Choroid plexus epithelial cell (primary cell): ENCODE measurements around the gene GPR26.
"Not testable (repeated sequence)": the region's sequence is repeated elsewhere in the genome, so short reads cannot be mapped to it uniquely, and the experiment has no call there.

Source experiments
- DNase-seq: peaks from one replicate; pipeline ENCODE4 v3.0.0-alpha.2; 2010; ENCODE audit warnings: low read depth
- H3K4me3 ChIP-seq: 2 replicates; pipeline ENCODE4 v1.5.1; 2011; ENCODE audit warnings: low read depth, mild to moderate bottlenecking, control low read depth, low read length, moderate library complexity
- TF ChIP-seq, protein P1 (sequence below): conservative IDR thresholded peaks from 2 replicates; pipeline ENCODE4 v1.5.1; 2011; ENCODE audit warnings: low read depth, mild to moderate bottlenecking, control low read depth, inconsistent platforms, low read length, moderate library complexity

Gene GPR26

DNA sequence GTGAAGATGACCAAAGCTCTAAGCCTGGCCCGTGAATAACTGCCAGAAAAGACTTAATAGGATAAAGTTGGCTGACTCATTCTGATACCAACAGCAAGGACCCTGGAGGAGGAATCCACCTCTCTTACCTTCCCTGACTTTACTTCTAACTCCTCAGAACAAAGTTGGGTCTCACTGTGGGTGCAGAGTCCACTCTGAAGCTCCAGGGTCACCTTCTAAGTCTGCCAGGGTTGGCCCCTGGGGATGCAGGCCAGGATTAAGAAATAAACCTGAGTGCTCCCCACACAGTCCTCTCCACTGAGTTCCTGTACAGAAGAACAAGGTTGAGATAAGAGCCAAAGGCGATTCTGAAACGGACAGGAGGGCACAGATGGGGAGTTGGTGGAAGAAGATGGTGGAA lies 54.4 kb downstream of the GPR26 start:
- H3K4me3 ChIP-seq, result no peak overlapping the region
- DNase-seq, result no peak
- TF ChIP-seq, protein P1, sequence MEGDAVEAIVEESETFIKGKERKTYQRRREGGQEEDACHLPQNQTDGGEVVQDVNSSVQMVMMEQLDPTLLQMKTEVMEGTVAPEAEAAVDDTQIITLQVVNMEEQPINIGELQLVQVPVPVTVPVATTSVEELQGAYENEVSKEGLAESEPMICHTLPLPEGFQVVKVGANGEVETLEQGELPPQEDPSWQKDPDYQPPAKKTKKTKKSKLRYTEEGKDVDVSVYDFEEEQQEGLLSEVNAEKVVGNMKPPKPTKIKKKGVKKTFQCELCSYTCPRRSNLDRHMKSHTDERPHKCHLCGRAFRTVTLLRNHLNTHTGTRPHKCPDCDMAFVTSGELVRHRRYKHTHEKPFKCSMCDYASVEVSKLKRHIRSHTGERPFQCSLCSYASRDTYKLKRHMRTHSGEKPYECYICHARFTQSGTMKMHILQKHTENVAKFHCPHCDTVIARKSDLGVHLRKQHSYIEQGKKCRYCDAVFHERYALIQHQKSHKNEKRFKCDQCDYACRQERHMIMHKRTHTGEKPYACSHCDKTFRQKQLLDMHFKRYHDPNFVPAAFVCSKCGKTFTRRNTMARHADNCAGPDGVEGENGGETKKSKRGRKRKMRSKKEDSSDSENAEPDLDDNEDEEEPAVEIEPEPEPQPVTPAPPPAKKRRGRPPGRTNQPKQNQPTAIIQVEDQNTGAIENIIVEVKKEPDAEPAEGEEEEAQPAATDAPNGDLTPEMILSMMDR, result no peak

DNA sequence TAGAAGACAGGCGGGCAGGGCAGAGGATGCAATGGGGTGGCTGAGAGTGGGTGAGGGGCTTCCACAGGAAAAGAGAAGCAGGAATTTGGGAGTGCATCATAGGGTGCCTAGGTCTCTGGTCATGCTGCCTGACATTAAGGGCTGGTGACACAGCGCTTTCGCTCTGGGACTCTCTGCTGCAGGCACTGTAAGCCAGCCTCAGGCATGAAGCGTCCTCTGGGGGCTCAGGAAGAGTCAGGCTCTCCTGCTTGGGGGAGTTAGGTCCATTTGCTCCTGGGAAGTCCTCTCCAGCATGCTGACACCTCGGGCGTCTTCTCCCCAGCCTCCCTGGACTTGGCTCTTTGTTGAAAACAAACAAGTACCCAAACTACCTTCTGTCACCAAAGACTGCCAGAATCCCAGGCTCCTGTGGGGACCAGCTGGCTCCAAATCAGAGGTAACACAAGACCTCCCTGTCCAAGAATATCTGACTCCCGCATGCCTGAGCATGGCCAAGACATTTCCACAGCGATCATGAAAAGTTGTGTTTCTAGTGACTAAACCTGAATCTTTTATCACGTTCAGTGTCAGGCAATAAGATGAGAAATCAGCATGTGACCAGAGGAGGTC lies 55.4 kb downstream of the GPR26 start:
- TF ChIP-seq, protein P1, result no peak
- no peak for DNase-seq
- H3K4me3 ChIP-seq, result no peak overlapping the region

DNA sequence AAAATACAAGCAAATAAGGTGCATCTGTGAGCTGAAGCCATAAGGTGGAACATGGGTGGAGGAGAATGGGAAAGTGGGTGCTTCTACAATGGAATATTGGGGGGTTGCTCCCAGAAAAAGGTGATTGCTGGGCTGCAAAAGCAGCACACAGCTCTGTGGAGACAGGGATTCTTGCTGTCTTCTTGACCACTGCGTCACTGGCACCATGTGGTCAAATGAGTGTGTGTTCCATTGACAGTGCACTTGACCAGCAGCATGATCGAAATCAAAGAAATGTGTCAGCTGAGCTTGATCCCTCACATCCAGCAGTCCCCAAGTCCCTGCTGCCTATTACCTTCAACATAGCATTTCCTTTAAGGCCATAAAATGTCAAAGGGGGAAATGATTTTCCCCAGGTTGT lies 56.2 kb downstream of the GPR26 start:
- TF ChIP-seq, protein P1, result no peak
- H3K4me3 ChIP-seq, result no peak overlapping the region
- DNase-seq, result no peak

DNA sequence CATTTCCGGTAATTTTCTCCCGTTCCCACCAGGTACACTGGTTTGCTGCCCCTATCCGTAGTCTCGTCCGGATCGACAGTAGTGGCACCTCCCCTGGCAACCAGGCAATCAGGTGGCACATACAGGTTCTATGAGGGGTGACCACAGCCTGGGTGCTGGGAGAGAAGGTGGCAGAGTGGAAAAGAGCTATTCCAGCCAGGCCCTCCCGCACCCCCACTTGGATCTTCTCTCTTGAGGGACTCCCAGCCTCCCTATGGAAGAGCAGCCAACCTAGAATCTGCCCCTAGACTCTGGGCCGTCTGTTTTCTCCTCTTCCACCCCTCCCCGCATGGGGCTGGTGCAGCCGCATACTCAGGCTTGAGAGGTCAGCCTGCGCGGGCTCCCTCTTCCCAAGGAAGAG lies 58.6 kb downstream of the GPR26 start:
- no peak for DNase-seq
- H3K4me3 ChIP-seq, result no peak overlapping the region
- TF ChIP-seq, protein P1, result no peak

DNA sequence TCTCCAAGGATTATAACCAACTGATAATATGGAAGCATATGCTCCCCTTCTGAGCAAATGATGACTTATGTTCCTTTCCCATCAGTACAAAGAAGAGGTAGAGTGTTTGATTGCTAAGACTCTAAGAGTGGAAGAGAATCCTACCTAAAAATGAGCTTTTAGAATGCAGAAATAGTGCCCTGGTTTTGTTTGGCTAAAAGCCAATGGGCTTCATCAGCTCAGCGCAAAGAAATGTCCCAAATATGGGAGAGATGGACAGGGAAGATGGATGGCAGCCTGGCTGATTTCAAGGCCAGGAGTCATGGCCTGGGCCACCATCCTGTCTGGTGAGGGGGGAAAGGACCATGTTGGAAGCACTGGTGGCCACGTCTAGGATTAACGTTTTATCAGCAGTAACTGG lies 60.2 kb downstream of the GPR26 start:
- no peak for DNase-seq

DNA sequence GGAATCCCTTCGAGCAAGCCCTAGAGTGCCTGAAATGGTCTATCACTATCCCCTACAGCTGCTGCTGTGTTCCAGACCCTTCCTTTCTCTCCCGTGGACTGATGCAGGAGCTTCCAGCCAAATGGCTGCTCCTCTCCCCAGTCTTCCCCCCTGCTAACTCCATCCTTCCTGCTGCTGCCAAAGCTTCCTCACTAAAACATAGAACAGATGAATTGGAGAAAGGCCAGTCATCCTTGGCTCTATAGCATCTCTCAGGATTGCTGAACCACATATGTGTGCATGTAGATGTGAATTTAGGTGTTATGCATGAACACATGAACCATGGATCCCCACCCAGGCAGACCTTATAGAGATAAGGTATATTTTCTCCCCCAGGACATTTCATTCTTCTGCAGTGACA lies 60.7 kb downstream of the GPR26 start:
- no peak for DNase-seq
- H3K4me3 ChIP-seq, result no peak overlapping the region
- TF ChIP-seq, protein P1, result no peak

More for the DNA sequence above, 60.2 kb downstream of the GPR26 start:
- TF ChIP-seq, protein P1, result no peak
- H3K4me3 ChIP-seq, result no peak overlapping the region

DNA sequence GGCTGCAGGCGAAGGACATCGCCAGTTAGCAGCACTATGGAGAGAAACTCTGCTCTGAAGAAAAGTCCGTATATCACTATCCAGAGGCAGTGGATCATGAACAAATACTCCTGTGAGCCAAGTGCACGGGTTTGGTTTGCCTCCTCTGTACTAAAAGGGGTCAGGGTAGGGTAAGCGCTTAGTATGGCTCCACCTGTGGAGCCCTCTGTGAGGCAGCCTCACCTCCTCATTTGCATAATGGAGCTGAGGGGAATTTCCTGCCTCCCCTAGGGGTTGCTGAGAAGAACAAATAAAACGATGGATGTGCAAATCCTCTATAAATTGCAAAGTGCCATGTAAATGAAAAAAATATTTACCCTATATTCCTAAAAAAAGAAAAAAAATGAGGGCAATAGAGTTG lies 63.4 kb downstream of the GPR26 start:
- TF ChIP-seq, protein P1, result no peak
- no peak for DNase-seq
- H3K4me3 ChIP-seq, result no peak overlapping the region

DNA sequence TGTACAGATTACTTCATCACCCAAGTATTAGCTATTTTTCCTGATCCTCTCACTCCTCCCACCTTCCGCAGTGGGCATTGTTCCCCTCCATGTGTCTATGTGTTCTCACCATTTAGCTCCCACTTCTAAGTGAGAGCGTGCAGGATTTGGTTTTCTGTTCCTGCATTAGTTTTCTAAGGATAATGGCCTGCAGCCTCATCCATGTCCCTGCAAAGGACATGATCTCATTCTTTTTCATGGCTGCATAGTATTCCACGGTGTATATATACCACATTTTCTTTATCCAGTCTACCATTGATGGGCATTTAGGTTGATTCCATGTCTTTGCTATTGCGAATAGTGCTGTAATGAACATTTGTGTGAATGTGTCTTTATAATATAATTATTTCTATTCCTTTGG lies 70.8 kb downstream of the GPR26 start:
- not testable (repeated sequence) for H3K4me3 ChIP-seq, DNase-seq
